IPS-NIHi7 (cell line): ENCODE measurements around the gene SIGLEC8.

Experiments used
- DNase-seq: peaks from one replicate; pipeline ENCODE4 v3.0.0; 2012; ENCODE audit warnings: mixed read lengths; ENCODE audit errors: extremely low spot score

The SIGLEC8 gene

GRCh38 chr19:51402117-51402516, 56.1 kb downstream of the SIGLEC8 start:
- no peak for DNase-seq
